SK-N-SH (cell line): ENCODE results near the gene KIF12. TPM values are rescaled to one million over a fixed set of nuclear protein-coding genes. Genes with fewer than 3 reads are reported as not detected.

Source experiments
- CTCF ChIA-PET: fragments of 300-600, 350-600 bp; formaldehyde crosslinking; extraction: SDS; loops from one replicate; lab custom pipeline; 2021; lab: Yijun Ruan, JAX
- POLR2A ChIA-PET: fragments of 350-600 bp; sonication (Branson Sonifier 250); formaldehyde crosslinking; extraction: SDS; loops from one replicate; lab custom pipeline; 2020; ENCODE audit warnings: antibody characterized with exemption, inconsistent platforms; lab: Yijun Ruan, JAX
- DNase-seq: peaks from one replicate; pipeline ENCODE4 v3.0.0; 2012
- H2AFZ ChIP-seq: fragments of 200-600 bp; sonication (generic); 2 replicates; pipeline ENCODE4 v1.8.1; 2016; ENCODE audit warnings: antibody characterized with exemption, mild to moderate bottlenecking, low read depth
- H3F3A ChIP-seq: fragments of 200-600 bp; sonication (generic); replicated peaks from 2 replicates; pipeline ENCODE3; 2016; ENCODE audit warnings: antibody characterized with exemption, mild to moderate bottlenecking; ENCODE audit not compliant: insufficient read depth
- H3K27ac ChIP-seq, 2 experiments: fragments of 200-500 bp in 1 of 2; fragments of 200-600 bp in 1 of 2; sonication (Bioruptor generic) in 1 of 2; sonication (generic), shearing (Covaris generic) in 1 of 2; 2 replicates each; pipeline versions ENCODE4 v1.5.1 to v1.6.1; 2014 to 2016; ENCODE audit warnings: low read depth in 2 of 2, inconsistent platforms in 1 of 2, low read length in 1 of 2, mild to moderate bottlenecking in 1 of 2, mixed read lengths in 1 of 2
- H3K27me3 ChIP-seq: fragments of 200-600 bp; sonication (generic), shearing (Covaris generic); 2 replicates; pipeline ENCODE4 v1.6.1; 2016; ENCODE audit warnings: mixed run types; ENCODE audit not compliant: insufficient read depth
- H3K36me3 ChIP-seq, 2 experiments: fragments of 200-500 bp in 1 of 2; fragments of 200-600 bp in 1 of 2; sonication (Bioruptor generic) in 1 of 2; sonication (generic) in 1 of 2; replicated peaks in 1 of 2; 2 replicates each; pipeline versions ENCODE3 to v1.5.1; 2014 to 2016; ENCODE audit warnings: low read length in 1 of 2, mild to moderate bottlenecking in 1 of 2; ENCODE audit not compliant: insufficient read depth in 2 of 2, control insufficient read depth in 1 of 2
- H3K4me1 ChIP-seq, 2 experiments: fragments of 200-500 bp in 1 of 2; fragments of 200-600 bp in 1 of 2; sonication (Bioruptor generic) in 1 of 2; sonication (generic), shearing (Covaris generic) in 1 of 2; 2 replicates each; pipeline versions ENCODE4 v1.5.1 to v1.6.1; 2014 to 2016; ENCODE audit warnings: low read depth in 1 of 2, low read length in 1 of 2, mixed run types in 1 of 2; ENCODE audit not compliant: insufficient read depth in 2 of 2, control insufficient read depth in 1 of 2
- H3K4me2 ChIP-seq: fragments of 200-600 bp; sonication (generic), shearing (Covaris generic); 2 replicates; pipeline ENCODE4 v1.6.1; 2017; ENCODE audit warnings: mixed run types
- H3K4me3 ChIP-seq, 2 experiments: fragments of 200-500 bp in 1 of 2; fragments of 200-600 bp in 1 of 2; sonication (Bioruptor generic) in 1 of 2; sonication (generic), shearing (Covaris generic) in 1 of 2; 2 replicates each; pipeline versions ENCODE4 v1.5.1 to v1.8.1; 2014 to 2016; ENCODE audit warnings: low read depth in 2 of 2, inconsistent platforms in 1 of 2, low read length in 1 of 2, mild to moderate bottlenecking in 1 of 2, mixed read lengths in 1 of 2, moderate library complexity in 1 of 2
- H3K79me2 ChIP-seq: fragments of 200-600 bp; sonication (generic); 2 replicates; pipeline ENCODE4 v1.8.1; 2017; ENCODE audit warnings: mild to moderate bottlenecking; ENCODE audit not compliant: insufficient read depth
- H3K9ac ChIP-seq: fragments of 200-600 bp; sonication (generic); 2 replicates; pipeline ENCODE4 v1.6.1; 2017; ENCODE audit warnings: mixed run types
- H3K9me2 ChIP-seq: fragments of 200-600 bp; sonication (generic); 2 replicates; pipeline ENCODE4 v1.6.1; 2017; ENCODE audit warnings: mixed run types
- H3K9me3 ChIP-seq: fragments of 200-600 bp; sonication (generic); 2 replicates; pipeline ENCODE4 v1.6.1; 2017; ENCODE audit warnings: mixed run types, mild to moderate bottlenecking, moderate library complexity
- H4K20me1 ChIP-seq: fragments of 200-600 bp; sonication (generic); 2 replicates; pipeline ENCODE4 v1.6.1; 2017; ENCODE audit warnings: mild to moderate bottlenecking, mixed run types; ENCODE audit not compliant: insufficient read depth
- EZH2phosphoT487 ChIP-seq: fragments of 200-600 bp; sonication (generic); IDR thresholded peaks from 2 replicates; pipeline ENCODE4 v1.6.1; 2017; ENCODE audit warnings: low read depth, mixed run types, mild to moderate bottlenecking, antibody characterized with exemption, moderate library complexity, borderline replicate concordance
- GATA2 ChIP-seq: sonication (generic); formaldehyde crosslinking; IDR thresholded peaks from 2 replicates; pipeline ENCODE4 v1.5.0; 2020; ENCODE audit warnings: mild to moderate bottlenecking, missing genetic modification reagents
- JUND ChIP-seq: IDR thresholded peaks from 2 replicates; pipeline ENCODE4 v1.4.0; 2012
- MEF2A ChIP-seq: IDR thresholded peaks from 2 replicates; pipeline ENCODE4 v1.4.0; 2012; ENCODE audit warnings: low read depth, borderline replicate concordance
- MXI1 ChIP-seq: IDR thresholded peaks from 2 replicates; pipeline ENCODE4 v1.6.1; 2012; ENCODE audit warnings: mild to moderate bottlenecking, low read depth, low read length, improper control_type of control experiment
- PBX3 ChIP-seq: IDR thresholded peaks from 2 replicates; pipeline ENCODE4; 2012
- POLR2AphosphoS5 ChIP-seq: IDR thresholded peaks from 2 replicates; pipeline ENCODE4 v1.6.1; 2012; ENCODE audit warnings: low read depth, low read length
- RAD21 ChIP-seq: IDR thresholded peaks from 2 replicates; pipeline ENCODE4 v1.6.1; 2012; ENCODE audit warnings: mild to moderate bottlenecking, low read length
- REST ChIP-seq: IDR thresholded peaks from 2 replicates; pipeline ENCODE4 v1.6.1; 2012; ENCODE audit warnings: mild to moderate bottlenecking, low read depth, low read length, moderate library complexity
- RXRA ChIP-seq: IDR thresholded peaks from 2 replicates; pipeline ENCODE4 v1.4.0; 2012; ENCODE audit warnings: low read depth, mild to moderate bottlenecking, borderline replicate concordance
- SIN3A ChIP-seq: IDR thresholded peaks from 2 replicates; pipeline ENCODE4 v1.6.1; 2012; ENCODE audit warnings: low read depth, mild to moderate bottlenecking, low read length, moderate library complexity, borderline replicate concordance
- TAF1 ChIP-seq: IDR thresholded peaks from 2 replicates; pipeline ENCODE4 v1.6.1; 2012; ENCODE audit warnings: low read depth, mild to moderate bottlenecking, low read length, moderate library complexity, borderline replicate concordance
- USF1 ChIP-seq: IDR thresholded peaks from 2 replicates; pipeline ENCODE4 v1.4.0; 2012; ENCODE audit warnings: low read depth, borderline replicate concordance
- YY1 ChIP-seq: IDR thresholded peaks from 2 replicates; pipeline ENCODE4 v1.4.0; 2012; ENCODE audit warnings: low read depth, mild to moderate bottlenecking
- WGBS: methylation state at CpG from one replicate; pipeline ENCODE4 v1.1.6; 2017; ENCODE audit warnings: low lambda C conversion rate; 5-methylcytosine and 5-hydroxymethylcytosine counted together
- polyA plus RNA-seq, 3 experiments: library from polyadenylated mRNA; depleted of rRNA; stranded (reverse); fragments of >200 nt; gene quantifications; 2 replicates each; pipeline ENCODE4 v1.2.3, GENCODE V29; 2012

Gene KIF12
- polyA plus RNA-seq, 1 of the 3 experiments (the other 2 are of a cell fraction), result 0.35 TPM

DNA sequence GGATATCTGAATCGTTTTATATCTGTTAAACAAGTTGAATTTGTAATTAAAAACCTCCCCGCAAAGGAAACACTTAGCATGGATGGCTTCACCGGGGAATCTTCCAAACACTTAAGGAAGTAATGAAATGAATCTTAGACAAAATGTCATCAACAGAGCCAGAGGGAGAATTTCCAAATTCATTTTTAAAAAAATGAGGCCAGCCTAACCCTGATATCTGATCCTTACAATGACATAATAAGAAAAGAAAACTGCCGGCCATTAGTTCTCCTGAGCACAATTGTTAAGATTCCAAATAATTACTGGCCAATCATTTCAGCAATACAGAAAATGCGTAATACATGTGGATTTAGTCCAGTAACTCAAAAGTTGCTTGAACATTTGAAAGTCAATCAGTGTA, 6.1 kb upstream of the KIF12 start:
- Histone ChIP-seq H3K4me2 (no peak overlapping the region), H3K9me2 (no peaks in the 10 kb centered on the region), H3K4me3 (no peak overlapping the region), H3K27me3 (no peaks in the 10 kb centered on the region; the same call in 1 of the 2 replicates), H2AFZ (no peak overlapping the region), H3K9ac (no peak overlapping the region), H3K36me3 (peaks cover 0 to 3% of the 10 kb centered on the region in 2 experiments), H3K9me3 (peaks cover 17% of the 10 kb centered on the region; the same call in 1 of the 2 replicates), H3K79me2 (no peaks in the 10 kb centered on the region), H4K20me1 (no peaks in the 10 kb centered on the region), H3K27ac (no peak overlapping the region), H3F3A (peaks cover 23% of the 10 kb centered on the region), H3K4me1 (no peaks in the 10 kb centered on the region)
- ChIA-PET CTCF (interaction anchor here (1.3 to 6.4 kb wide), 3 partner anchors 21 to 187 kb away, joined by 5 to 269 read pairs (median 59); partner anchors contain the start of gene COL27A1), POLR2A (no interaction called here)
- no peak for DNase-seq
- 45% methylated on average over 5 of the region's 5 CpGs for WGBS
- TF ChIP-seq REST (no peak), RXRA (no peak), GATA2 (no peak), SIN3A (no peak), YY1 (no peak), USF1 (no peak), TAF1 (no peak), EZH2phosphoT487 (no peak), POLR2AphosphoS5 (no peak), MEF2A (no peak), PBX3 (no peak), JUND (no peak), RAD21 (no peak), MXI1 (no peak)
